GM12878 (cell line): ENCODE data around the gene RP2. TPM values are rescaled to one million over a fixed set of nuclear protein-coding genes. Genes with fewer than 3 reads are reported as not detected.

ENCODE experiments used
- ATAC-seq: fragments of 200-7000 bp; cut with Tn5 transposase; 3 replicates; pipeline ENCODE4 v1.9.1; 2020; ENCODE audit warnings: mild to moderate bottlenecking, moderate library complexity
- BruUV-seq: library from RNA; stranded (reverse); fragments of 400-500 nt; replicated peaks from 2 replicates; lab custom pipeline; 2021; lab: Mats Ljungman, UMichigan
- CTCF ChIA-PET: fragments of 300-600 bp; sonication (Branson Sonifier 250); formaldehyde crosslinking; extraction: SDS; loops from one replicate; lab custom pipeline; 2021; ENCODE audit warnings: inconsistent platforms; lab: Yijun Ruan, JAX
- POLR2A ChIA-PET: fragments of 350-600 bp; formaldehyde crosslinking; extraction: SDS; loops from one replicate; lab custom pipeline; 2021; ENCODE audit warnings: inconsistent platforms; lab: Charles Lee
- RAD21 ChIA-PET: fragments of 300-600 bp; sonication (Branson Sonifier 250); formaldehyde crosslinking; loops from one replicate; lab custom pipeline; 2023; ENCODE audit warnings: antibody characterized with exemption; ENCODE audit not compliant: unreplicated experiment; lab: Charles Lee
- SMC1A ChIA-PET: fragments of 300-600 bp; sonication (Branson Sonifier 250); formaldehyde crosslinking; loops from one replicate; lab custom pipeline; 2023; ENCODE audit not compliant: unreplicated experiment, uncharacterized antibody; lab: Charles Lee
- DNase-seq: peaks from one replicate; pipeline ENCODE4 v3.0.0-alpha.2; 2011; ENCODE audit warnings: low read depth, low spot score
- FAIRE-seq: peaks from 3 replicates; lab custom pipeline; 2011; peaks lifted over from hg19 to GRCh38; lab: Jason Lieb, UNC
- H2AFZ ChIP-seq: 2 replicates; pipeline ENCODE4 v1.6.0; 2011; ENCODE audit warnings: low read depth, low read length, control low read depth; ENCODE audit not compliant: control insufficient read depth
- H3K27ac ChIP-seq: 2 replicates; pipeline ENCODE4 v1.5.1; 2011; ENCODE audit warnings: control low read depth; ENCODE audit not compliant: control insufficient read depth, insufficient read depth
- H3K27me3 ChIP-seq, 2 experiments: replicated peaks in 1 of 2; 2 replicates each; pipeline versions ENCODE4 v1.6.0 to v1.6.1; 2011; ENCODE audit warnings: low read length in 1 of 2; ENCODE audit not compliant: control insufficient read depth in 2 of 2, insufficient read depth in 2 of 2
- H3K36me3 ChIP-seq, 2 experiments: 2 replicates each; pipeline ENCODE4 v1.5.1; 2011; ENCODE audit warnings: low read length in 1 of 2; ENCODE audit not compliant: control insufficient read depth in 2 of 2, insufficient read depth in 2 of 2
- H3K4me1 ChIP-seq: 2 replicates; pipeline ENCODE4 v1.6.1; 2011; ENCODE audit warnings: mild to moderate bottlenecking, low read length, moderate library complexity, mixed read lengths; ENCODE audit not compliant: control insufficient read depth, insufficient read depth
- H3K4me2 ChIP-seq: 2 replicates; pipeline ENCODE4 v1.6.0; 2011; ENCODE audit warnings: control low read depth; ENCODE audit not compliant: control insufficient read depth, insufficient read depth
- H3K4me3 ChIP-seq: fragments of 200-600 bp; sonication (generic); 2 replicates; pipeline ENCODE4 v1.5.1; 2016
- H3K79me2 ChIP-seq: 2 replicates; pipeline ENCODE4 v1.6.0; 2011; ENCODE audit warnings: low read length; ENCODE audit not compliant: control insufficient read depth, insufficient read depth
- H3K9ac ChIP-seq: 2 replicates; pipeline ENCODE4 v1.8.0; 2011; ENCODE audit warnings: low read length, control low read depth, mixed read lengths; ENCODE audit not compliant: control insufficient read depth, insufficient read depth
- H3K9me3 ChIP-seq: replicated peaks from 3 replicates; pipeline ENCODE4 v1.5.1; 2011; ENCODE audit warnings: mild to moderate bottlenecking, low read length; ENCODE audit not compliant: control insufficient read depth, insufficient read depth
- H4K20me1 ChIP-seq: 2 replicates; pipeline ENCODE4 v1.6.0; 2011; ENCODE audit not compliant: control insufficient read depth, insufficient read depth
- BCL3 ChIP-seq: IDR thresholded peaks from 2 replicates; pipeline ENCODE4 v1.6.1; 2011; ENCODE audit warnings: borderline replicate concordance, low read depth, mild to moderate bottlenecking, moderate library complexity, low read length; ENCODE audit not compliant: insufficient read depth, poor library complexity, severe bottlenecking
- CBX5 ChIP-seq: sonication (generic); IDR thresholded peaks from 2 replicates; pipeline ENCODE4 v1.6.1; 2016; ENCODE audit warnings: low read depth, moderate library complexity, mild to moderate bottlenecking, inconsistent platforms
- CEBPB ChIP-seq, 2 experiments: fragments of 150-350 bp in 1 of 2; IDR thresholded peaks; 2 replicates each; pipeline ENCODE4 v1.6.1; 2012 to 2014; ENCODE audit warnings: low read depth in 2 of 2, low read length in 2 of 2, borderline replicate concordance in 1 of 2, inconsistent platforms in 1 of 2
- GATAD2B ChIP-seq: fragments of 450-650 bp; conservative IDR thresholded peaks from 2 replicates; pipeline ENCODE4 v1.6.1; 2017; ENCODE audit warnings: low read depth, mild to moderate bottlenecking, moderate library complexity
- HCFC1 ChIP-seq: fragments of 150-350 bp; IDR thresholded peaks from 2 replicates; pipeline ENCODE4 v1.6.1; 2014; ENCODE audit warnings: low read length
- IKZF1 ChIP-seq: fragments of 450-650 bp; conservative IDR thresholded peaks from 2 replicates; pipeline ENCODE4 v1.6.1; 2017; ENCODE audit warnings: antibody characterized with exemption, mild to moderate bottlenecking
- LARP7 ChIP-seq: fragments of 450-650 bp; IDR thresholded peaks from 2 replicates; pipeline ENCODE4 v1.6.1; 2017; ENCODE audit warnings: mild to moderate bottlenecking
- MXI1 ChIP-seq: fragments of 150-350 bp; IDR thresholded peaks from 2 replicates; pipeline ENCODE4 v1.6.1; 2011; ENCODE audit warnings: low read depth, mild to moderate bottlenecking, inconsistent platforms, low read length, improper control_type of control experiment
- MYB ChIP-seq: fragments of 150-350 bp; IDR thresholded peaks from 2 replicates; pipeline ENCODE4 v1.6.1; 2014; ENCODE audit warnings: mild to moderate bottlenecking, low read depth, low read length, borderline replicate concordance
- PAX5 ChIP-seq: IDR thresholded peaks from 2 replicates; pipeline ENCODE4 v1.6.1; 2011; ENCODE audit warnings: low read depth, low read length, borderline replicate concordance
- PKNOX1 ChIP-seq: fragments of 450-650 bp; IDR thresholded peaks from 2 replicates; pipeline ENCODE4 v1.6.1; 2016; ENCODE audit warnings: mild to moderate bottlenecking
- TARDBP ChIP-seq: IDR thresholded peaks from 2 replicates; pipeline ENCODE4 v1.6.1; 2016; ENCODE audit warnings: borderline replicate concordance
- TCF7 ChIP-seq: IDR thresholded peaks from 2 replicates; pipeline ENCODE4 v1.6.1; 2014; ENCODE audit warnings: antibody characterized with exemption, borderline replicate concordance
- ZSCAN29 ChIP-seq: fragments of 450-650 bp; IDR thresholded peaks from 2 replicates; pipeline ENCODE4 v1.6.1; 2017; ENCODE audit warnings: mild to moderate bottlenecking, moderate library complexity
- in situ Hi-C: fragments of 300-500 bp; cut with MboI; formaldehyde crosslinking; loops from 9 replicates; pipeline ENCODE4 v1.14.3; 2018; ENCODE audit warnings: mixed read lengths
- intact Hi-C: fragments of 100-400 bp; cut with micrococcal nuclease; formaldehyde crosslinking; loops from one replicate; pipeline ENCODE4 v1.14.2; 2022; ENCODE audit not compliant: unreplicated experiment
- polyA plus RNA-seq, 11 experiments: library from polyadenylated mRNA; depleted of rRNA in 4 of 11; unstranded in 6 of 11; stranded (reverse) in 5 of 11; fragments of >200 nt; fragmentation: Nextera tagmentation in 4 of 11; fragmentation: Illumina TruSeq in 1 of 11; extraction: Ambion mirVana in 4 of 11; extraction: Trizol in 1 of 11; gene quantifications; 1 replicate in 1 of 11; 2 replicates in 10 of 11; pipeline versions ENCODE4 v1.2.1 to v1.2.3, GENCODE V29; 2011 to 2016; ENCODE audit warnings: inconsistent platforms in 2 of 11, missing spikeins in 2 of 11, low read depth in 1 of 11
- total RNA-seq, 4 experiments: library from RNA; depleted of rRNA in 3 of 4; stranded (reverse); fragments of >200 nt in 3 of 4; fragmentation: Illumina TruSeq in 1 of 4; extraction: Trizol in 1 of 4; gene quantifications; 2 replicates each; pipeline versions ENCODE4 v1.2.1 to v1.2.3, GENCODE V29; 2013 to 2021

RP2 gene
- total and polyA plus RNA-seq, 10 of the 15 experiments (the other 5 are each of a cell fraction or from before 2014, with no cell fraction given) = 3.5 to 11.0 (median 5.7) TPM

GRCh38 chrX:46866726-46867125 is 29.9 kb downstream of the RP2 start:
- no TSS peak for BruUV-seq
- ChIA-PET SMC1A (no interaction called here), CTCF (no interaction called here), POLR2A (no interaction called here), RAD21 (no interaction called here)
- H3K27ac ChIP-seq = no peak overlapping the region
- H3K27me3 ChIP-seq = no peaks in the 10 kb centered on the region
- H4K20me1 ChIP-seq = no peaks in the 10 kb centered on the region
- no peak overlapping the region for H3K4me2 ChIP-seq
- H3K9ac ChIP-seq = no peak overlapping the region
- no peak overlapping the region for H3K4me3 ChIP-seq
- FAIRE-seq = no peak
- no peaks in the 10 kb centered on the region for H3K79me2 ChIP-seq
- H3K9me3 ChIP-seq = no peaks in the 10 kb centered on the region
- H3K36me3 ChIP-seq = no peaks in the 10 kb centered on the region
- intact Hi-C loops = no loop called here
- H2AFZ ChIP-seq = no peak overlapping the region
- no peak for TF ChIP-seq TARDBP
- no peak for TF ChIP-seq TCF7
- no peak for TF ChIP-seq MXI1
- no peak for TF ChIP-seq GATAD2B
- TF ChIP-seq HCFC1 = no peak
- TF ChIP-seq CEBPB (IDR thresholded peaks at IDR 0.05; ENCODE audit: borderline replicate concordance in 1 of 2, low read depth in 2 of 2, low read length in 2 of 2) = no peak
- TF ChIP-seq MYB = no peak
- TF ChIP-seq IKZF1 = no peak
- no peak for TF ChIP-seq PKNOX1
- TF ChIP-seq CBX5 = no peak
- TF ChIP-seq PAX5 = no peak
- TF ChIP-seq ZSCAN29 = no peak
- TF ChIP-seq LARP7 = no peak
- no peak for TF ChIP-seq BCL3
- no peaks in the 10 kb centered on the region for H3K4me1 ChIP-seq
- no peak for DNase-seq
- no peak for ATAC-seq
- in situ Hi-C loops = no loop called here
